ENCODE data around the gene MAP2. TPM values are rescaled to one million over a fixed set of nuclear protein-coding genes. Genes with fewer than 3 reads are reported as not detected.
"Not testable (repeated sequence)": the region's sequence is repeated elsewhere in the genome, so short reads cannot be mapped to it uniquely, and the experiment has no call there.

MAP2 gene
- polyA plus RNA-seq, 3 donors: 2.3 to 5.7 (median 3.0) TPM

GRCh38 chr2:209470466-209470865 is 46.6 kb downstream of the MAP2 start:
- 89 to 94% (median 93%) methylated on average over 2 of the region's 2 CpGs for WGBS, 3 donors
- H3K27ac ChIP-seq (ENCODE audit: low read depth, low read length): no peak overlapping the region

DNA sequence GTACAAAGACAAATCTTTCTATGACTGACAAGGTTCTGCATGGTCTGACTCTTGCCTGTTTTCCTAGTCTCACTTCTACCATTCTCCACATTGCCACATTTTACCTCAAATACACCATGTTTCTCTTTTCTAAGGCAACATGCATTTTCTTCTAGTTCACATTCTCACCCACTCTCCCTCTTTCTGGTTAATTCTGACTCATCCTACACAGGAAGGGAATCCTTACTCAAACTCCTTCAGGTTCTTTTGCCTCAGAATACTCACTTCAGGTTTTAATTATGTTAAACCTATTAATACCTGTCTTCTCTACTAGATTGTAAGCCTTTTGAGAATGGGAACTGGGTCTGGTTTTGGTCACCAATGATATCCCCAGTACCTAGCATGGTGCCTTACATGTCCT is 47.2 kb downstream of the MAP2 start:
- no peak overlapping the region for H3K27ac ChIP-seq (ENCODE audit: low read depth, low read length)

GRCh38 chr2:209472112-209472832 is 48.4 kb downstream of the MAP2 start:
- no peak overlapping the region for H3K27ac ChIP-seq (ENCODE audit: low read depth, low read length)
- WGBS, 3 donors: 33 to 44% (median 34%) methylated on average over 4 of the region's 4 CpGs

GRCh38 chr2:209472871-209473270 is 49.0 kb downstream of the MAP2 start:
- WGBS, 3 donors: 45 to 90% (median 48%) methylated on average over 2 of the region's 2 CpGs
- H3K27ac ChIP-seq (ENCODE audit: low read depth, low read length): no peak overlapping the region

DNA sequence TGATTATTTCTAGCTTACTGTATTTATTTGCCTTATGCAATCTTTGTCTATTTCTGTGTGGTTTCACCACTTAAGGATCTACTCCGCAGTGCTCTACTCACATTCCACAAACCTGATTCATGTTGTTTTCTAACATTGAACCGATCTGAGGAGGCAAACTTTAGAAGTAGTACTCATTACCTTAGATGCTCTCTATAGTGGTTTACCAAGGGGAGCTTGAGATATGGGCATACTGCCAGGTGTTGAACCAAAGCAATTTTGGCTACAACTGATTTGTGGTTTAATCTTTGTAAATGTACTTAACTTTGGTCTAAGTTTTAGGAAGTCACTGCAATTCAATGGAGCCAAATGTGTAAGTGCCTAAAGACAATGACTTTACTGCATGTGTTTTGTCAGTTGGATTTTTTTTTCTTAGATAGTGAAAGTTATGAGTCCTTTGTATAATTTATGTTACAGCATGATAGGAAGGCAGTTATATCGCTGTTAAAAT is 50.1 kb downstream of the MAP2 start:
- H3K27ac ChIP-seq (ENCODE audit: low read depth, low read length): no peak overlapping the region
- WGBS, 3 donors: 9 to 51% (median 16%) methylated on average over 3 of the region's 3 CpGs

DNA sequence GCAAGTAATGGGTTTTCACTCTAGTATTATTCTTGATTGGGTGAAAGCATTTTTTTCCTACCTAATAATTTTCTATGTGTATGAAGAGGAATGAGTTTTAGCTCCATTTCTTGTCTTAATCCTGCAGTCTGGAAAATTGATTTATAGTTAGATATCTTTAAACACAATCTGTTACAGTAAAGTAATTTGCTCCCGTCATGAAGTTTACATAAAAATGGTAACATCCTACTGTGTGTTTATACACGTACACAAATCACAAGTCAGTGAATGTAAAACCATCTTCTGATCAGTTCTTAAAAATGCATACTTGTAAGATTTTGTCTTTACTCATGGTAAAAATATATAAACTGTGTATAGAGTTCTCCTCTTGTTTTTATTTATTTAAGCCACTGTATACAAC is 51.1 kb downstream of the MAP2 start:
- H3K27ac ChIP-seq (ENCODE audit: low read depth, low read length): no peak overlapping the region
- WGBS, 3 donors: 83 to 91% (median 89%) methylated on average over 2 of the region's 2 CpGs

DNA sequence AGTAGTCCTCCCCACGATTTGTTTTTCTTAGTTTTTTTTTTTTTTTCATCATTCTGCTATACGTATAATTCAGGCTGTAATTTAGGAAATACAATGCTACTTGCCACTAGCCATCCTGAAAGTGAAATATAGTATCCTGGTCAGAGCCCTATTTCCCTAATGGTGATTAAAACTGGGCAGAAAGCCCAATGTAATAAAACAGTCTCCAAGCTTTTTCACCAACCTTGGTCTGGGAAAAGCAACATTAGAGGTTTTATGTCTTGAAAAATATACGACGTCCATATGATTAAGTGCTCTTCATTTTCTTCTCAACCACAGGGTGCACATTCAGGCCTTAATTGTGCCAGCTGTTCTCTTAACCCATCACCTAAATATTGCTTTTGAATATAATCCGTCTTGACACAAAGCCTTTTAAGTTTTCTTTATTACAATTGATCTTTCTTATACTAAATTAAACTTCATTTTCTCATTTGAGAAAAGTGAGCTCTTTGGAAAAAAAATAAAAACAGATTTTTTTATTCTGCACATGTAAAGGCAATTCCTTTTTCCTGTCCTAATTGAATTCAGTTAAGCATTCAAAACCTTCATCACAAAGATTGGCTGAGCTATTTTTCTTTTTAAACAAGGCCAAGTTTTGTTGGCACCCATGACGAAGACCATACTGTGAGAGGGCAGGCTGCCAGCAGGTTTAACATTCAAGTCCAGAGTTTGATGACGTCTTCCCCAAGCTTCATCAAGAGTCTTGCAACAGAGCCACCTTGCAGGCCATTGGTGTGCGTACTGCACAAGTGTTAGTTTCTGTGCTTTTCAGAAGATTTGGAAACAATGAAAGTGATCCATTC is 52.7 kb downstream of the MAP2 start:
- 42 to 57% (median 49%) methylated on average over 8 of the region's 8 CpGs for WGBS, 3 donors
- no peak overlapping the region for H3K27ac ChIP-seq (ENCODE audit: low read depth, low read length)

DNA sequence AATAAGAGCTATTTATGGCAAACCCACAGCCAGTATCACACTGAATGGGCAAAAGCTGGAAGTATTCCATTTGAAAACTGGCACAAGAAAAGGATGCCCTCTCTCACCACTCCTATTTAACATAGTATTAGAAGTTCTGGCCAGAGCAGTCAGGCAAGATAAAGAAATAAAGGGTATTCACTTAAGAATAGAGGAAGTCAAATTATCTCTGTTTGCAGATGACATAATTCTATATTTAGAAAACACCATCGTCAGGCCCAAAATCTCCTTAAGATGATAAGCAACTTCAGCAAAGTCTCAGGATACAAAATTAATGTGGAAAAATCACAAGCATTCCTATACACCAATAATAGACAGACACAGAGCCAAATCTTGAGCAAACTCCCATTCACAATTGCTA is 68.4 kb downstream of the MAP2 start:
- WGBS, 3 donors: 34 to 75% (median 34%) methylated on average over 1 of the region's 1 CpG
- H3K27ac ChIP-seq (ENCODE audit: low read depth, low read length): not testable (repeated sequence)

DNA sequence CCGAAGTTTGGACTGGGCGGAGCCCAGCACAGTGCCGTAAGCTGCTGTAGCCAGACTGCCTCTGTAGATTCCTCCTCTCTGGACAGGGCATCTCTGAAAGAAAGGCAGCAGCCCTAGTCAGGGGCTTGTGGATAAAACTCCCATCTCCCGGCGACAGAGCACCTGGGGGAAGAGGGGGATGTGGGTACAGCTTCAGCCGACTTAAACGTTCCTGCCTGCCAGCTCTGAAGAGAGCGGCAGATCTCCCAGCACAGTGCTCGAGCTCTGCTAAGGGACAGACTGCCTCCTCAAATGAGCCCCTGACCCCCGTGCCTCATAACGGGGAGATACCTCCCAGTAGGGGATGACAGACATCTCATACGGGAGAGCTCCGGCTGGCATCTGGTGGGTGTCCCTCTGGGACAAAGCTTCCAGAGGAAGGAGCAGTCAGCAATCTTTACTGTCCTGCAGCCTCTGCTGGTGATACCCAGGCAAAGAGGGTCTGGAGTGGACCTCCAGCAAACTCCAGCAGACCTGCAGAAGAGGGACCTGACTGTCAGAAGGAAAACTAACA is 71.3 kb downstream of the MAP2 start:
- not testable (repeated sequence) for H3K27ac ChIP-seq (ENCODE audit: low read depth, low read length)
- WGBS, 3 donors: 77 to 89% (median 82%) methylated on average over 13 of the region's 13 CpGs

- 29 to 52% (median 34%) methylated on average over 4 of the region's 4 CpGs for WGBS, 3 donors
- H3K27ac ChIP-seq (ENCODE audit: low read depth, low read length): no peak overlapping the region
These were observed 72.2 kb downstream of the MAP2 start for GRCh38 chr2:209495855-209496585.

DNA sequence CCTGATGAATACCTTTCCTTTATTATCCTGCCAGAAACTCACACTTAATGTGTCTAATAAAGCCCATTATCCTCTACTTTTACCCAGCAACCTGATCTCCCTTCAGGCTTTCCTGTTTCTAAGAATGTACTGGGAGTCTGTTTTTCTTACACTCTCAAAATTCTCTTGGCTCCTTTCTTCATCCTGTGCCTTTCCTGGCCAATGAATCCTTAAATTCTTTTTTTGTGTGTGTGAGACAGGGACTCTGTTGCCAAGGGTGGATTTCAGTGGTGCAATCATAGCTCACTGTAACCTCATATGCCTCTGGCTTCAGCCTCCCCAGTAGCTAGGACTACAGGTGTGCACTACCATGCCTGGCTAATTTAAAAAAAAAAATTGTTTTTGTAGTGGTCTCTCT is 72.7 kb downstream of the MAP2 start:
- H3K27ac ChIP-seq (ENCODE audit: low read depth, low read length): no peak overlapping the region

DNA sequence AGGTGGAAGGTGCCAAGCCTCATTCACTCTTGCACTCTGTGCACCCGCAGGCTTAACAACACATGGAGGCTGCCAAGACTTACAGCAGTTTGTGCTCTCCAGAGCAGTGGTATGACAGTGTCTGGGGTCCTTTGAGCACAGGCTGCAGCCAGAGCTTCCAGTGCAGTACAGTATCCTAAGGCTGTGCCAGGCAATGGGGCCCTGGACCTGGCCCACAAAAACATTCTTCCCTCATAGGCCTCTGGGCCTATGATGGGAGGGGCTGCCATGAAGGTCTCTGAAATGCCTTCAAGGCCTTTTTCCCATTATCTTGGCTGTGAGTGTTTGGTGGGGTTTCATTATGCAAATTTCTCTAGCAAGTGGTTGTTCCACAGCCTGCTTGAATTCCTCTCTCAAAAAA is 74.8 kb downstream of the MAP2 start:
- H3K27ac ChIP-seq (ENCODE audit: low read depth, low read length): no peak overlapping the region
- WGBS, 3 donors: 94 to 98% (median 96%) methylated on average over 1 of the region's 1 CpG

- H3K27ac ChIP-seq (ENCODE audit: low read depth, low read length): no peak overlapping the region
These were observed 75.2 kb downstream of the MAP2 start for GRCh38 chr2:209499069-209499468.

DNA sequence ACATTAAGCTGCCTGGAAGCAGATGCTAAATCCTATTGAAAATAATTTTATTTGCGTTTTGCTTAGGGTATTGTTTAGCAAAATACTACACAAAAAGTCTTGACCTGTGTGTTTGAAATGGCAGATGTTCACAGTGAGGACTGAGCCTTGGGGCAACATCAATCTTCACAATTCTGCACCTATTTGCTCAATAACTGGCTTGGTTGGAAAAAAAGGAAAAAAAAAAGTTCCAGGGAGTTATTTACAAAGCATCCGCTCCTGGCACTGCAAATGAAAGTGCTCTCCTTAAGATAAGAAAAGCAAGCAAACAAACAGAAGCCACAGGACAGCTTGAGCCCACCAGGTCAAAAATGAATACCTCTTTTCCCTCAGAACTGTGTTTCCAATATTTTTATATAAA is 77.7 kb downstream of the MAP2 start:
- 33 to 85% (median 77%) methylated on average over 2 of the region's 2 CpGs for WGBS, 3 donors
- H3K27ac ChIP-seq (ENCODE audit: low read depth, low read length): no peak overlapping the region

GRCh38 chr2:209505410-209505809 is 81.6 kb downstream of the MAP2 start:
- 69 to 85% (median 78%) methylated on average over 2 of the region's 2 CpGs for WGBS, 3 donors
- no peak overlapping the region for H3K27ac ChIP-seq (ENCODE audit: low read depth, low read length)

- H3K27ac ChIP-seq (ENCODE audit: low read depth, low read length): no peak overlapping the region
These were observed 84.4 kb downstream of the MAP2 start for GRCh38 chr2:209508255-209508654.

DNA sequence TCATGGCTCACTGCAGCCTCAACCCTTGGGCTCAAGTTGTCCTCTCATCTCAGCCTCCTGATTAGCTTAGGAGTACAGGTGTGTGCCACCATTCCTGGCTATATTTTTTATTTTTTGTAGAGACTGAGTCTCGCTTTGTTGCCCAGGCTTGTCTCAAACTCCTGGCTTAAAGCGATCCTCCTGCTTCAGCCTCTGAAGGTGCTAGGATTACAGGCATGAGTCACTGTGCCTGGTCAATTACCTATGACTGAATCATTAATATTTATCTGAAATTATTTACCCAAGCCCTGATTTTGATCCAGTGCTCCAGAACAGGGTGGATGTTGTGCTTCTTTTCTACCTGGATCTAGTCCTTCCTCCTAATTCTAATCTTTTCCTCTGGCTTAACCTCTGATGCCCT is 87.8 kb downstream of the MAP2 start:
- H3K27ac ChIP-seq (ENCODE audit: low read depth, low read length): no peak overlapping the region
- 66 to 96% (median 93%) methylated on average over 2 of the region's 2 CpGs for WGBS, 3 donors

GRCh38 chr2:209512971-209513370 is 89.1 kb downstream of the MAP2 start:
- H3K27ac ChIP-seq (ENCODE audit: low read depth, low read length): no peak overlapping the region
- 61 to 88% (median 78%) methylated on average over 2 of the region's 2 CpGs for WGBS, 3 donors

DNA sequence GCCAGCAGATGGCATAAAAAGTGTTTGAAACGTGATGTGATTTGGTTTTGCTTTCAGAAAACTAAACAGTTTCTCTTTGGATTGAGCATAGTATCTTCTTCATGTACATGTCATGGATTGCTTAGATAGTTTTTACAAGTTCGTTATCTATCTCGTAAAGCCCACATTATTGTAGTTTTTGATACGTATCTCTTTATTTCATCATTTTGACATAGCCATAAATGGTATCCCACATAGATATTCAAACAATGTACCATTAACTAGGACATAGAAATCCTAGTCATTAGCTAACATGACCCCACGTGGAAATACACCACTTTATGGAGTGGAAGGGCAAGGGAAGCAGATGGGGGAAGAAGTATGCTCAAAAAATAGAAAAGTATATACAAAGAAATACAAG is 93.6 kb downstream of the MAP2 start:
- H3K27ac ChIP-seq (ENCODE audit: low read depth, low read length): no peak overlapping the region
- WGBS, 3 donors: 63 to 75% (median 73%) methylated on average over 5 of the region's 5 CpGs

Measured in adipose tissue (tissue), 3 donors.